WI38 (cell line): ENCODE data around the gene CDH12.

ENCODE experiments used
- H3K4me3 ChIP-seq: 2 replicates; pipeline ENCODE4 v1.5.1; 2011; ENCODE audit warnings: low read depth, mild to moderate bottlenecking, control low read depth, low read length
- CTCF ChIP-seq: IDR thresholded peaks from 2 replicates; pipeline ENCODE4 v1.5.1; 2012; ENCODE audit warnings: low read depth, mild to moderate bottlenecking, control low read depth, low read length

Gene CDH12

GRCh38 chr5:22557251-22557650 is 295.9 kb downstream of the CDH12 start:
- no peak overlapping the region for H3K4me3 ChIP-seq
- no peak for TF ChIP-seq CTCF

- H3K4me3 ChIP-seq = no peak overlapping the region
- no peak for TF ChIP-seq CTCF
Observed at GRCh38 chr5:22554475-22554874, 298.7 kb downstream of the CDH12 start.

GRCh38 chr5:22549876-22550671 is 303.1 kb downstream of the CDH12 start:
- TF ChIP-seq CTCF = no peak
- no peak overlapping the region for H3K4me3 ChIP-seq

DNA sequence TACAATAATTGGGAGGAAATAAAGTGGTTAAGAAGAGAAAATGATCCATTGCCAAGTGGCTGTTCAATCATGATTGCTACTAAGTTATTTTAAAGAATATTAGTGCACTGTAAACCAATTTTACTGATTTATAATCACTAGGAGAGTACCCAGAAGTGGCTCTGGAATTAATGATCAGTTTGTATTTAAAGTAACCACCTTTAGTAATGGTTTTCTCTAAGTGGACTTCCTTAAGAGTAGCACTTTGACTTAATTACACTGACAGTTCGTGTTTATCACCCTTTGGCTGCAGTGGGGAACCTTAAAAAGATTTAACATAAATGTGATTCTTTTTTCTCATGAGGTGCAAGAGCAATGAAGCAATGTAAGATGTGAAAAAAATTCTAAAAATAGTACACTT is 310.8 kb downstream of the CDH12 start:
- H3K4me3 ChIP-seq = no peak overlapping the region
- no peak for TF ChIP-seq CTCF

- TF ChIP-seq CTCF = no peak
- H3K4me3 ChIP-seq = no peak overlapping the region
Observed at GRCh38 chr5:22541037-22541436, 312.1 kb downstream of the CDH12 start.

GRCh38 chr5:22539762-22540161 is 313.4 kb downstream of the CDH12 start:
- H3K4me3 ChIP-seq = no peak overlapping the region
- TF ChIP-seq CTCF = no peak

- no peak for TF ChIP-seq CTCF
- H3K4me3 ChIP-seq = no peak overlapping the region
Observed at GRCh38 chr5:22531986-22532385, 321.2 kb downstream of the CDH12 start.
